PC-3 (cell line): Measurements from ENCODE around the gene SYNPO.

Source experiments
- CTCF ChIP-seq: fragments of 300-600 bp; sonication (generic); conservative IDR thresholded peaks from 2 replicates; pipeline ENCODE4 v1.5.1; 2017; ENCODE audit warnings: antibody characterized with exemption, low read depth, mild to moderate bottlenecking, low read length
- EZH2phosphoT487 ChIP-seq: fragments of 300-600 bp; sonication (generic); IDR thresholded peaks from 2 replicates; pipeline ENCODE4 v1.6.1; 2018; ENCODE audit warnings: mild to moderate bottlenecking, antibody characterized with exemption, low read length, borderline replicate concordance

DNA sequence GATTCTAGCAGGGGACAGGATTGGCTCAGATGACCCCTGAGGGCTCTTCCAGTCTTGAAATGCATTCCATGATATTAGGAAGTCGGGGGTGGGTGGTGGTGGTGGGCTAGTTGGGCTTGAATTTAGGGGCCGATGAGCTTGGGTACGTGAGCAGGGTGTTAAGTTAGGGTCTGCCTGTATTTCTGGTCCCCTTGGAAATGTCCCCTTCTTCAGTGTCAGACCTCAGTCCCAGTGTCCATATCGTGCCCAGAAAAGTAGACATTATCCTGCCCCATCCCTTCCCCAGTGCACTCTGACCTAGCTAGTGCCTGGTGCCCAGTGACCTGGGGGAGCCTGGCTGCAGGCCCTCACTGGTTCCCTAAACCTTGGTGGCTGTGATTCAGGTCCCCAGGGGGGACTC, 17.7 kb downstream of the SYNPO start:
- TF ChIP-seq CTCF, result no peak
- TF ChIP-seq EZH2phosphoT487, result no peak
